ENCODE results near the gene TRIM41.
A peak's percentile ranks its signal among the peaks of the same experiment; 100 is the strongest.
"Not testable (repeated sequence)": the region's sequence is repeated elsewhere in the genome, so short reads cannot be mapped to it uniquely, and the experiment has no call there.

The TRIM41 gene

GRCh38 chr5:181210698-181211097, 12.4 kb upstream of the TRIM41 start:
- not testable (repeated sequence) for DNase-seq (ENCODE audit: low read depth)

GRCh38 chr5:181211208-181211607, 11.9 kb upstream of the TRIM41 start:
- no peak for DNase-seq (ENCODE audit: low read depth)

- DNase-seq (ENCODE audit: low read depth), result no peak
Observed at GRCh38 chr5:181212080-181212479, 11.0 kb upstream of the TRIM41 start.

GRCh38 chr5:181212934-181213333, 10.1 kb upstream of the TRIM41 start:
- no peak for DNase-seq (ENCODE audit: low read depth)

- DNase-seq (ENCODE audit: low read depth), result not testable (repeated sequence)
Observed at GRCh38 chr5:181214249-181214648, 8.8 kb upstream of the TRIM41 start.

- no peak for DNase-seq (ENCODE audit: low read depth)
Observed at GRCh38 chr5:181215997-181216989, 6.8 kb upstream of the TRIM41 start.

GRCh38 chr5:181217111-181217802, 5.8 kb upstream of the TRIM41 start:
- peak; percentile 59 for DNase-seq (ENCODE audit: low read depth)

- DNase-seq (ENCODE audit: low read depth), result no peak
Observed at GRCh38 chr5:181217803-181218062, 5.3 kb upstream of the TRIM41 start.

GRCh38 chr5:181218795-181219124, 4.3 kb upstream of the TRIM41 start:
- DNase-seq (ENCODE audit: low read depth), result no peak

- DNase-seq (ENCODE audit: low read depth), result no peak
Observed at GRCh38 chr5:181219262-181220177, 3.6 kb upstream of the TRIM41 start.

- DNase-seq (ENCODE audit: low read depth), result no peak
Observed at GRCh38 chr5:181220178-181220515, 2.9 kb upstream of the TRIM41 start.

GRCh38 chr5:181221105-181221791, 1.8 kb upstream of the TRIM41 start:
- no peak for DNase-seq (ENCODE audit: low read depth)

GRCh38 chr5:181221792-181222629, 1.1 kb upstream of the TRIM41 start:
- DNase-seq (ENCODE audit: low read depth), result peak; percentile 92

- DNase-seq (ENCODE audit: low read depth), result peak; percentile 62
Observed at GRCh38 chr5:181222630-181223057, 437 bp upstream of the TRIM41 start.

- DNase-seq (ENCODE audit: low read depth), result peak; percentile 47
Observed at GRCh38 chr5:181223729-181224389, 778 bp downstream of the TRIM41 start.

- DNase-seq (ENCODE audit: low read depth), result no peak
Observed at GRCh38 chr5:181224390-181225229, 1.5 kb downstream of the TRIM41 start.

GRCh38 chr5:181229996-181230395, 6.9 kb downstream of the TRIM41 start:
- no peak for DNase-seq (ENCODE audit: low read depth)

GRCh38 chr5:181230551-181230950, 7.5 kb downstream of the TRIM41 start:
- DNase-seq (ENCODE audit: low read depth), result no peak

GRCh38 chr5:181231432-181231831, 8.4 kb downstream of the TRIM41 start:
- no peak for DNase-seq (ENCODE audit: low read depth)
